Skeletal muscle tissue (tissue), 4 donors: ENCODE measurements around the gene SNAPC3. TPM values are rescaled to one million over a fixed set of nuclear protein-coding genes. Genes with fewer than 3 reads are reported as not detected.
"Not testable (repeated sequence)": the region's sequence is repeated elsewhere in the genome, so short reads cannot be mapped to it uniquely, and the experiment has no call there.

Source experiments
- H3K27ac ChIP-seq: one replicate; pipeline ENCODE4 v1.7.0; 2013; ENCODE audit warnings: mild to moderate bottlenecking, low read depth, low read length, inconsistent platforms
- H3K27me3 ChIP-seq, 3 donors: one replicate each; pipeline ENCODE4 v1.7.0; 2013; ENCODE audit warnings: low read length in 3 of 3; ENCODE audit not compliant: control insufficient read depth in 3 of 3, insufficient read depth in 3 of 3
- H3K36me3 ChIP-seq, 3 donors: one replicate each; pipeline ENCODE4 v1.7.0; 2013; ENCODE audit warnings: low read length in 3 of 3; ENCODE audit not compliant: control insufficient read depth in 3 of 3, insufficient read depth in 3 of 3
- H3K4me1 ChIP-seq, 3 donors: one replicate each; pipeline ENCODE4 v1.7.0; 2013; ENCODE audit warnings: low read length in 3 of 3, mild to moderate bottlenecking in 3 of 3; ENCODE audit not compliant: control insufficient read depth in 3 of 3, insufficient read depth in 3 of 3
- H3K4me3 ChIP-seq, 3 donors: one replicate each; pipeline ENCODE4 v1.7.0; 2013; ENCODE audit warnings: low read length in 3 of 3
- H3K9ac ChIP-seq, 3 donors: one replicate each; pipeline ENCODE4 v1.7.0; 2013; ENCODE audit warnings: low read length in 3 of 3, mild to moderate bottlenecking in 3 of 3, moderate library complexity in 2 of 3, low read depth in 1 of 3
- H3K9me3 ChIP-seq, 3 donors: one replicate each; pipeline ENCODE4 v1.7.0; 2013; ENCODE audit warnings: low read length in 3 of 3; ENCODE audit not compliant: control insufficient read depth in 3 of 3
- total RNA-seq: library from RNA; depleted of rRNA; stranded (reverse); fragments of >200 nt; gene quantifications from one replicate; pipeline ENCODE4 v1.2.3, GENCODE V29; 2014
- donor health status: Osteomylitis.

SNAPC3 gene
- total RNA-seq, 1 donor from 2014 or later: 27.1 TPM

DNA sequence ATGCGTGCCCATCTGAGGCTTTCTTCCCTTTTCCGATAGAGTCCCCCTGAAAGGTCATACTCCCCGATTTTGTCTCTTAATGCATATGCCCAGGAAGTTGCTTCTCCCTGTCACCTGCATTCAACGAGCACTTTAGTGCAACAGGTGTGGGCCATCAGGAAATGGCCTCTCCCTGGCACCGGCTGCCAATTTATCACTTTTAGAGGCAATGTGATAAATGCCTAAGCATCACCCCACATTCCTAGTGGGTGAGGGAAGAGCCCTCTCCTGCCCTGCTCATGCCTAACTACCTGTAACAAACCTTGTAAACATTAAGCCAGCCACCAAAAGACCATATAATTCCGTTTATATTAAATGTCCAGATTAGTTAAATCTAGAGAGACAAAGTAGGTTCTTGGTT, 1.1 kb upstream of the SNAPC3 start:
- H3K9me3 ChIP-seq: no peaks in the 10 kb centered on the region
- peaks cover 6 to 14% (median 13%) of the 10 kb centered on the region in 3 donors for H3K36me3 ChIP-seq
- H3K4me3 ChIP-seq: no peak overlapping the region
- H3K9ac ChIP-seq: no peak overlapping the region
- no peak overlapping the region for H3K27ac ChIP-seq
- H3K27me3 ChIP-seq: no peaks in the 10 kb centered on the region
- H3K4me1 ChIP-seq: peaks cover 5 to 11% (median 10%) of the 10 kb centered on the region in 3 donors

- H3K4me1 ChIP-seq: peaks cover 5 to 11% (median 10%) of the 10 kb centered on the region in 3 donors
- H3K9ac ChIP-seq: peak overlapping the region; percentile 92 to 97 (median 96)
- peak overlapping the region; percentile 81 to 94 (median 92) for H3K4me3 ChIP-seq
- H3K27ac ChIP-seq: peak overlapping the region; percentile 91
- H3K27me3 ChIP-seq: no peaks in the 10 kb centered on the region
- H3K9me3 ChIP-seq: no peaks in the 10 kb centered on the region
- H3K36me3 ChIP-seq: peaks cover 6 to 14% (median 13%) of the 10 kb centered on the region in 3 donors
Measured at GRCh38 chr9:15421990-15422371, 695 bp upstream of the SNAPC3 start.

GRCh38 chr9:15423231-15423985, 732 bp downstream of the SNAPC3 start:
- Histone ChIP-seq H3K4me1 (peaks cover 5 to 11% (median 10%) of the 10 kb centered on the region in 3 donors), H3K36me3 (peaks cover 6 to 14% (median 13%) of the 10 kb centered on the region in 3 donors), H3K4me3 (peak overlapping the region; percentile 81 to 94 (median 92)), H3K27me3 (no peaks in the 10 kb centered on the region), H3K27ac (peak overlapping the region; percentile 91), H3K9ac (peak overlapping the region; percentile 87 to 97 (median 96)), H3K9me3 (no peaks in the 10 kb centered on the region)

DNA sequence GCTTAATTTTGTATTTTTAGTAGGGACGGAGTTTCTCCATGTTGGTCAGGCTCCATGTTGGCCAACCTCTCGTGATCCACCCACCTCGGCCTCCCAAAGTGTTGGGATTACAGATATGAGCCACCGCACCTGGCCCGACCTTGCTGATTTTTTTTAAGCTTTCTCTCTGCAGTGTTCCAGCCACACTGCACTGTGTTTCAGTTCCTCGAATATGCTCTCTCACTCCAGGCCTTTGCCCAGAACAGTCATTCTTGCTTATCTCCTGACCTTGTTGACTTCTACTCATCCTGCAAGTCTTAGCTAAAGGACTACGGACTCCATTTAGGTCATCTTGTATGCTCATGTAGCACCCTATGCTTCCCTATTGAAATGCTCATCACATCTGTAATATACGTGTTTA, 3.3 kb downstream of the SNAPC3 start:
- Histone ChIP-seq H3K4me3 (no peak overlapping the region), H3K27me3 (no peaks in the 10 kb centered on the region), H3K9me3 (no peaks in the 10 kb centered on the region), H3K9ac (no peak overlapping the region), H3K4me1 (peaks cover 5 to 11% (median 10%) of the 10 kb centered on the region in 3 donors), H3K36me3 (peaks cover 6 to 14% (median 13%) of the 10 kb centered on the region in 3 donors), H3K27ac (no peak overlapping the region)

GRCh38 chr9:15427702-15428101, 5.0 kb downstream of the SNAPC3 start:
- not testable (repeated sequence) for H3K9me3 ChIP-seq, H3K4me3 ChIP-seq, H3K27me3 ChIP-seq, H3K9ac ChIP-seq, H3K27ac ChIP-seq
- peaks cover 6 to 14% (median 13%) of the 10 kb centered on the region in 3 donors for H3K36me3 ChIP-seq
- peaks cover 5 to 11% (median 10%) of the 10 kb centered on the region in 3 donors for H3K4me1 ChIP-seq

- H3K9me3 ChIP-seq: no peaks in the 10 kb centered on the region
- H3K9ac ChIP-seq: no peak overlapping the region
- no peak overlapping the region for H3K4me3 ChIP-seq
- H3K27ac ChIP-seq: no peak overlapping the region
- peaks cover 0 to 1% (median 0%) of the 10 kb centered on the region in 3 donors for H3K4me1 ChIP-seq
- no peaks in the 10 kb centered on the region for H3K27me3 ChIP-seq
- H3K36me3 ChIP-seq: peaks cover 5 to 12% (median 8%) of the 10 kb centered on the region in 3 donors
Measured at GRCh38 chr9:15430920-15431844, 8.5 kb downstream of the SNAPC3 start.

DNA sequence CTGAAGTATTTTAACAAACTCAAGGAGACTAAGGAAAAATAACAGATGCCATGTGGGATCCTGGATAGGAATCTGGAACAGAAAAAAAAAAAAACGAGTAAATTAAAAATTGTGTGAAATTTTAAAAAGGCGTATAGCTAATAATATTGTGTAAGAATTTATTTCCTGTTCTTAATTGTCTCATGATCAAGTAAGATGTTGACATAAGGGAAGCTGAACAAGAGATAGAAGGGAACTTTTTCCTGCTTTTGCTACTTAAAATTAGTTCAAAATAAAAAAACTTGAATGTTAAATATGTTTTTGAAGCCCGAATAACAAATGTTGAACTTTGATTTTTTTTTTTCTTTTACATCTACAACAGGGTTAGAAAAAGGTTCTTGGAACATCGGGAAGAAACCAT, 10.5 kb downstream of the SNAPC3 start:
- Histone ChIP-seq H3K27me3 (no peaks in the 10 kb centered on the region), H3K27ac (no peak overlapping the region), H3K36me3 (peaks cover 4 to 10% (median 8%) of the 10 kb centered on the region in 3 donors), H3K4me1 (no peaks in the 10 kb centered on the region), H3K9ac (no peak overlapping the region), H3K9me3 (no peaks in the 10 kb centered on the region), H3K4me3 (no peak overlapping the region)

GRCh38 chr9:15433661-15434060, 11.0 kb downstream of the SNAPC3 start:
- no peaks in the 10 kb centered on the region for H3K9me3 ChIP-seq
- H3K9ac ChIP-seq: no peak overlapping the region
- H3K27me3 ChIP-seq: no peaks in the 10 kb centered on the region
- peaks cover 5 to 10% (median 8%) of the 10 kb centered on the region in 3 donors for H3K36me3 ChIP-seq
- H3K4me1 ChIP-seq: no peaks in the 10 kb centered on the region
- H3K27ac ChIP-seq: no peak overlapping the region
- H3K4me3 ChIP-seq: no peak overlapping the region

- Histone ChIP-seq H3K36me3 (peaks cover 7 to 13% (median 7%) of the 10 kb centered on the region in 3 donors), H3K9me3 (no peaks in the 10 kb centered on the region), H3K27me3 (no peaks in the 10 kb centered on the region), H3K27ac (no peak overlapping the region), H3K4me1 (no peaks in the 10 kb centered on the region), H3K9ac (no peak overlapping the region), H3K4me3 (no peak overlapping the region)
Measured at GRCh38 chr9:15438891-15439290, 16.2 kb downstream of the SNAPC3 start.

DNA sequence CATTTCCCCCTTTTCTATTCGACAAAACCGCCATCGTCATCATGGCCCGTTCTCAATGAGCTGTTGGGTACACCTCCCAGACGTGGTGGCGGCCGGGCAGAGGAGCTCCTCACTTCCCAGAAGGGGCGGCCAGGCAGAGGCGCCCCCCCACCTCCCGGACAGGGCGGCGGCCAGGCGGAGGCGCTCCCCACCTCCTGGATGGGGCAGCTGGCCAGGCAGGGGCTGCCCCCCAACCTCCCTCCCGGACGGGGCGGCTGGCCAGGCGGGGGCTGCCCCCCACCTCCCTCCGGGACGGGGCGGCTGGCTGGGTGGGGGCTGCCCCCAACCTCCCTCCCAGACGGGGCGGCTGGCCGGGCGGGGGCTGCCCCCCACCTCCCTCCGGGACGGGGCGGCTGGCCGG, 19.2 kb downstream of the SNAPC3 start:
- peaks cover 16 to 33% (median 27%) of the 10 kb centered on the region in 3 donors for H3K36me3 ChIP-seq
- H3K27ac ChIP-seq, H3K9me3 ChIP-seq: not testable (repeated sequence)

More for the DNA sequence above, 19.2 kb downstream of the SNAPC3 start:
- not testable (repeated sequence) for H3K4me3 ChIP-seq, H3K4me1 ChIP-seq, H3K9ac ChIP-seq, H3K27me3 ChIP-seq
